ENCODE measurements around the gene TLE2.
"Not testable (repeated sequence)": the region's sequence is repeated elsewhere in the genome, so short reads cannot be mapped to it uniquely, and the experiment has no call there.

The TLE2 gene

DNA sequence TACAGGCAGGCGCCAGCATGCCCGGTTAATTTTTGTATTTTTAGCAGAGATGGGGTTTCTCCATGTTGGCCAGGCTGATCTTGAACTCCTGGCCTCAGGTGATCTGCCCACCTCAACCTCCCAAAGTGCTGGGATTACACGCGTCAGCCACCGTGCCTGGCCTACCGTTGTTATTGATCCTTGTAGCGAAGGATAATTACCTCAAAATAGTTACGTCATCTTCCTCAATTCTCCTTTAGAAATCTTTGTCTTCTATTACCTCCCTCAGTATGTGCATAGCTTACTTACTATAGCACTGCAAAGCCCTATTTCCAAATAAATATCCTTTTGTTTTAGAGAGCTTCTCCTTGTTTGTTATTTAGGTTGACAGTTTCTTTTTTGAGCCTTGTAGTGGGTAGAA lies 61.1 kb downstream of the TLE2 start:
- no peak overlapping the region for H2AFZ ChIP-seq (ENCODE audit: low read depth, low read length)
- H3K27ac ChIP-seq (ENCODE audit: low read length), result no peak overlapping the region
- no peak overlapping the region for H3K9ac ChIP-seq (ENCODE audit: low read depth, low read length)
- TF ChIP-seq, protein P1, sequence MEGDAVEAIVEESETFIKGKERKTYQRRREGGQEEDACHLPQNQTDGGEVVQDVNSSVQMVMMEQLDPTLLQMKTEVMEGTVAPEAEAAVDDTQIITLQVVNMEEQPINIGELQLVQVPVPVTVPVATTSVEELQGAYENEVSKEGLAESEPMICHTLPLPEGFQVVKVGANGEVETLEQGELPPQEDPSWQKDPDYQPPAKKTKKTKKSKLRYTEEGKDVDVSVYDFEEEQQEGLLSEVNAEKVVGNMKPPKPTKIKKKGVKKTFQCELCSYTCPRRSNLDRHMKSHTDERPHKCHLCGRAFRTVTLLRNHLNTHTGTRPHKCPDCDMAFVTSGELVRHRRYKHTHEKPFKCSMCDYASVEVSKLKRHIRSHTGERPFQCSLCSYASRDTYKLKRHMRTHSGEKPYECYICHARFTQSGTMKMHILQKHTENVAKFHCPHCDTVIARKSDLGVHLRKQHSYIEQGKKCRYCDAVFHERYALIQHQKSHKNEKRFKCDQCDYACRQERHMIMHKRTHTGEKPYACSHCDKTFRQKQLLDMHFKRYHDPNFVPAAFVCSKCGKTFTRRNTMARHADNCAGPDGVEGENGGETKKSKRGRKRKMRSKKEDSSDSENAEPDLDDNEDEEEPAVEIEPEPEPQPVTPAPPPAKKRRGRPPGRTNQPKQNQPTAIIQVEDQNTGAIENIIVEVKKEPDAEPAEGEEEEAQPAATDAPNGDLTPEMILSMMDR (IDR thresholded peaks at IDR 0.05; ENCODE audit: borderline replicate concordance, extremely low read depth, low read length, poor library complexity, severe bottlenecking), result no peak
- no peak for TF ChIP-seq EZH2 (IDR thresholded peaks at IDR 0.05; ENCODE audit: borderline replicate concordance, low read depth, low read length, severe bottlenecking)
- ATAC-seq (ENCODE audit: insufficient read depth, low read depth) (no peak), DNase-seq (no peak)
- no peak overlapping the region for H3K4me3 ChIP-seq (ENCODE audit: low read depth in 1 of 2, low read length in 2 of 2)
- H4K20me1 ChIP-seq (ENCODE audit: insufficient read depth, low read length), result no peaks in the 10 kb centered on the region
- H3K9me3 ChIP-seq (ENCODE audit: insufficient read depth, low read length, severe bottlenecking), result no peaks in the 10 kb centered on the region
- no peaks in the 10 kb centered on the region for H3K36me3 ChIP-seq (ENCODE audit: insufficient read depth, low read length)
- no peaks in the 10 kb centered on the region for H3K27me3 ChIP-seq (ENCODE audit: insufficient read depth, low read length, poor library complexity)
- H3K79me2 ChIP-seq (ENCODE audit: insufficient read depth, low read length), result no peaks in the 10 kb centered on the region
- H3K4me1 ChIP-seq (ENCODE audit: insufficient read depth, low read length), result peaks cover 6% of the 10 kb centered on the region
- no peak overlapping the region for H3K4me2 ChIP-seq (ENCODE audit: insufficient read depth, low read length)

DNA sequence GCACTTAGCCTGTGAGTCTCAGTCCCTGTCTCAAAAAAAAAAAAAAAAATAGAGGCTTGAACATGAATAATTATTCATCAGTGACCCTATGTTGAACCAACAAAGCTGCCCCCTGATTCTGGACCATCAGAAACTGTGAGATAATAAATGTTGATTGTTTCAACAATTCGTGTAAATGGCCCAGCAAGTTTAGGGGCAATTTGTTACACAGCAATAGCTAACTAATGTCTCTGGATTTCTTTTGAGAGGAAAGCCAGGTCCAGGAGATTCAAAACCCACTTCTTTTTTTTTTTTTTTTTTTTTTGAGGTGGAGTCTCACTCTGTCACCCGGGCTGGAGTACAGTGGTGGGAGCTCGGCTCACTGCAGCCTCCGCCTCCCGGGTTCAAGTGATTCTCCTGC lies 64.2 kb downstream of the TLE2 start:
- peaks cover 6% of the 10 kb centered on the region for H3K4me1 ChIP-seq (ENCODE audit: insufficient read depth, low read length)
- H3K79me2 ChIP-seq (ENCODE audit: insufficient read depth, low read length), result no peaks in the 10 kb centered on the region
- H3K36me3 ChIP-seq (ENCODE audit: insufficient read depth, low read length), result no peaks in the 10 kb centered on the region
- TF ChIP-seq, protein P1 (IDR thresholded peaks at IDR 0.05; ENCODE audit: borderline replicate concordance, extremely low read depth, low read length, poor library complexity, severe bottlenecking), result no peak
- TF ChIP-seq EZH2 (IDR thresholded peaks at IDR 0.05; ENCODE audit: borderline replicate concordance, low read depth, low read length, severe bottlenecking), result no peak
- DNase-seq, result no peak
- ATAC-seq (ENCODE audit: insufficient read depth, low read depth), result no peak
- no peak overlapping the region for H3K9ac ChIP-seq (ENCODE audit: low read depth, low read length)
- H3K9me3 ChIP-seq (ENCODE audit: insufficient read depth, low read length, severe bottlenecking), result no peaks in the 10 kb centered on the region
- no peak overlapping the region for H3K27ac ChIP-seq (ENCODE audit: low read length)
- H3K27me3 ChIP-seq (ENCODE audit: insufficient read depth, low read length, poor library complexity), result no peaks in the 10 kb centered on the region
- no peak overlapping the region for H3K4me2 ChIP-seq (ENCODE audit: insufficient read depth, low read length)
- H2AFZ ChIP-seq (ENCODE audit: low read depth, low read length), result no peak overlapping the region
- H4K20me1 ChIP-seq (ENCODE audit: insufficient read depth, low read length), result no peaks in the 10 kb centered on the region
- no peak overlapping the region for H3K4me3 ChIP-seq (ENCODE audit: low read depth in 1 of 2, low read length in 2 of 2)

DNA sequence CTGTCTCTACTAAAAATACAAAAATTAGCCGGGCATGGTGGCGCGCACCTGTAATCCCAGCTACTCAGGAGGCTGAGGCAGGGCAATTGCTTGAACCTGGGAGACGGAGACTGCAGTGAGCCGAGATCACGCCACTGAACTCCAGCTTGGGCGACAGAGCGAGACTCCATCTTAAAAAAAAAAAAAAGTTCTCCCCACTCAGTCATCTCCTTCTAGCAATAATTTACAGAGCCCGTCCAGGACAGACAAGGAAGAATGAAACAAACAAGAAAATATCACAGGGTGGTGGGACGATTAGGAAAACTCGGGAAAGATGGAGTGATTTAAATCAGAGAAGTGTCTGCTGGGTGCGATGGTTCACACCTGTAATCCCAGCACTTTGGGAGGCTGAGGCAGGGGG lies 65.4 kb downstream of the TLE2 start:
- not testable (repeated sequence) for H3K9me3 ChIP-seq (ENCODE audit: insufficient read depth, low read length, severe bottlenecking); H2AFZ ChIP-seq (ENCODE audit: low read depth, low read length)

DNA sequence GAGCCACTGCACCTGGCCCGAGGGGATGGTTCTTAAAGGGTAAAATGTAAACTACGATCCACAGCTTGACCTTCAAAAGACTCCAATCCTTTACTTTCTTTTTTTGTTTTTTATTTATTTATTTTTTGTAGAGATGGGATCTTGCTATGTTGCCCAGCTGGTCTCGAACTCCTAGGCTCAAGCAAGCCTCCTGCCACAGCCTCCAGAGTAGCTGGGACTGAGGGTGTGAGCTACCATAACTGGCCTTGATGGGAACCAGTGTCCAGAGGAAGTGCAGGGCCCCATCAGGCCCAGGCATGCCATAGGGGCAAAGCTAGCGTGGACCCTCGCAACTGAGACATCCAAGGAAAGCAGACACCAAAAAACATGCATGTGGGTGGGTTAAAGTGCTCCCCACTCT lies 66.0 kb downstream of the TLE2 start:
- Histone ChIP-seq H4K20me1 (ENCODE audit: insufficient read depth, low read length) (no peaks in the 10 kb centered on the region), H3K79me2 (ENCODE audit: insufficient read depth, low read length) (no peaks in the 10 kb centered on the region)

More for the DNA sequence above, 65.4 kb downstream of the TLE2 start:
- H3K79me2 ChIP-seq (ENCODE audit: insufficient read depth, low read length); H3K27me3 ChIP-seq (ENCODE audit: insufficient read depth, low read length, poor library complexity); DNase-seq; ATAC-seq (ENCODE audit: insufficient read depth, low read depth); H3K4me1 ChIP-seq (ENCODE audit: insufficient read depth, low read length); H3K36me3 ChIP-seq (ENCODE audit: insufficient read depth, low read length); H3K9ac ChIP-seq (ENCODE audit: low read depth, low read length); H3K4me2 ChIP-seq (ENCODE audit: insufficient read depth, low read length); H3K27ac ChIP-seq (ENCODE audit: low read length); H3K4me3 ChIP-seq (ENCODE audit: low read depth in 1 of 2, low read length in 2 of 2); H4K20me1 ChIP-seq (ENCODE audit: insufficient read depth, low read length): not testable (repeated sequence)

More for the DNA sequence above, 66.0 kb downstream of the TLE2 start:
- ATAC-seq (ENCODE audit: insufficient read depth, low read depth) (no peak), DNase-seq (no peak)
- TF ChIP-seq, protein P1 (IDR thresholded peaks at IDR 0.05; ENCODE audit: borderline replicate concordance, extremely low read depth, low read length, poor library complexity, severe bottlenecking), result no peak
- no peak for TF ChIP-seq EZH2 (IDR thresholded peaks at IDR 0.05; ENCODE audit: borderline replicate concordance, low read depth, low read length, severe bottlenecking)
- H3K9ac ChIP-seq (ENCODE audit: low read depth, low read length), result no peak overlapping the region
- no peaks in the 10 kb centered on the region for H3K9me3 ChIP-seq (ENCODE audit: insufficient read depth, low read length, severe bottlenecking)
- H3K27ac ChIP-seq (ENCODE audit: low read length), result no peak overlapping the region
- no peak overlapping the region for H3K4me3 ChIP-seq (ENCODE audit: low read depth in 1 of 2, low read length in 2 of 2)
- no peaks in the 10 kb centered on the region for H3K27me3 ChIP-seq (ENCODE audit: insufficient read depth, low read length, poor library complexity)
- H2AFZ ChIP-seq (ENCODE audit: low read depth, low read length), result no peak overlapping the region
- H3K36me3 ChIP-seq (ENCODE audit: insufficient read depth, low read length), result no peaks in the 10 kb centered on the region
- H3K4me1 ChIP-seq (ENCODE audit: insufficient read depth, low read length), result no peaks in the 10 kb centered on the region; the same call in 1 of the 2 replicates
- no peak overlapping the region for H3K4me2 ChIP-seq (ENCODE audit: insufficient read depth, low read length)

Data from DND-41 (cell line).